A549 (cell line): ENCODE results near the gene MIPOL1. TPM values are rescaled to one million over a fixed set of nuclear protein-coding genes. Genes with fewer than 3 reads are reported as not detected.

ENCODE experiments used
- ATAC-seq, 2 experiments: fragments of 200-7000 bp in 1 of 2; fragments of >200 bp in 1 of 2; cut with Nextera tagmentation in 1 of 2; cut with Tn5 transposase in 1 of 2; 3 replicates each; pipeline versions ENCODE4 v1.8.0 to v1.9.1; 2018 to 2020; ENCODE audit warnings: mild to moderate bottlenecking in 1 of 2, moderate library complexity in 1 of 2
- CTCF ChIA-PET: fragments of 300-600 bp; sonication (Branson Sonifier 250); formaldehyde crosslinking; extraction: SDS; loops from one replicate; lab custom pipeline; 2021; ENCODE audit warnings: antibody characterized with exemption, inconsistent platforms; lab: Yijun Ruan, JAX
- POLR2A ChIA-PET: fragments of 350-600 bp; formaldehyde crosslinking; extraction: SDS; loops from one replicate; lab custom pipeline; 2021; ENCODE audit warnings: antibody characterized with exemption, inconsistent platforms; lab: Yijun Ruan, JAX
- DNase-seq, 2 experiments: peaks; one replicate each; pipeline versions ENCODE4 v3.0.0 to v3.0.0-alpha.2; 2011 to 2016; ENCODE audit warnings: low read depth in 1 of 2, low spot score in 1 of 2
- FAIRE-seq: peaks from 2 replicates; lab custom pipeline; 2011; peaks lifted over from hg19 to GRCh38; lab: Jason Lieb, UNC
- H3K27ac ChIP-seq, 2 experiments: fragments of >200 bp; sonication (Bioruptor Twin); formaldehyde crosslinking; 3 replicates each; pipeline ENCODE4 v1.5.1; 2016 to 2017
- H3K4me1 ChIP-seq: fragments of >200 bp; sonication (Bioruptor Twin); formaldehyde crosslinking; 3 replicates; pipeline ENCODE4 v1.6.1; 2016
- H3K4me2 ChIP-seq: fragments of >200 bp; sonication (Bioruptor Twin); formaldehyde crosslinking; 3 replicates; pipeline ENCODE4 v1.6.1; 2016
- H3K4me3 ChIP-seq: fragments of >200 bp; sonication (Bioruptor Twin); formaldehyde crosslinking; 3 replicates; pipeline ENCODE4 v1.5.1; 2016
- H3K9me3 ChIP-seq: fragments of >200 bp; sonication (Bioruptor Twin); formaldehyde crosslinking; 3 replicates; pipeline ENCODE4 v1.6.1; 2016
- FOSL2 ChIP-seq, 2 experiments: fragments of 450-650 bp in 1 of 2; fragments of >200 bp in 1 of 2; sonication (Bioruptor Twin) in 1 of 2; formaldehyde crosslinking; IDR thresholded peaks; 2 replicates each; pipeline versions ENCODE4 v1.5.0 to v1.6.1; 2016 to 2020; ENCODE audit warnings: mild to moderate bottlenecking in 1 of 2, moderate library complexity in 1 of 2
- GATA3 ChIP-seq: IDR thresholded peaks from 2 replicates; pipeline ENCODE4 v1.6.1; 2012; ENCODE audit warnings: borderline replicate concordance
- HDAC2 ChIP-seq: fragments of 200-600 bp; sonication (generic); IDR thresholded peaks from 2 replicates; pipeline ENCODE4 v1.6.1; 2016
- JUN ChIP-seq, 2 experiments: fragments of >200 bp; sonication (Bioruptor Twin); formaldehyde crosslinking; IDR thresholded peaks; 2 replicates in 1 of 2; 3 replicates in 1 of 2; pipeline ENCODE4 v1.6.1; 2016 to 2017
- KDM5A ChIP-seq: fragments of 200-600 bp; sonication (generic); IDR thresholded peaks from 2 replicates; pipeline ENCODE4 v1.6.1; 2016; ENCODE audit warnings: antibody characterized with exemption, mild to moderate bottlenecking
- MAX ChIP-seq: IDR thresholded peaks from 2 replicates; pipeline ENCODE4 v1.6.1; 2012
- NPAS2 ChIP-seq: fragments of 250-450 bp; sonication (Bioruptor Pico); IDR thresholded peaks from 2 replicates; pipeline ENCODE4 v1.8.0; 2022; ENCODE audit warnings: mild to moderate bottlenecking, moderate library complexity, borderline replicate concordance
- POLR2A ChIP-seq: IDR thresholded peaks from 2 replicates; pipeline ENCODE4 v1.6.1; 2012; ENCODE audit warnings: mild to moderate bottlenecking, low read length
- POLR2AphosphoS2 ChIP-seq: conservative IDR thresholded peaks from 2 replicates; pipeline ENCODE4 v1.6.1; 2012; ENCODE audit warnings: low read length, improper control_type of control experiment, inconsistent platforms
- RAD21 ChIP-seq, 2 experiments: fragments of >200 bp in 1 of 2; sonication (Bioruptor Twin) in 1 of 2; formaldehyde crosslinking in 1 of 2; IDR thresholded peaks in 1 of 2; conservative IDR thresholded peaks in 1 of 2; 2 replicates in 1 of 2; 3 replicates in 1 of 2; pipeline ENCODE4 v1.6.1; 2012 to 2018; ENCODE audit warnings: inconsistent platforms in 1 of 2
- RCOR1 ChIP-seq: fragments of 150-350 bp; IDR thresholded peaks from 2 replicates; pipeline ENCODE4 v1.6.1; 2014; ENCODE audit warnings: antibody characterized with exemption, low read length, low read depth
- RFX5 ChIP-seq: fragments of 450-650 bp; IDR thresholded peaks from 2 replicates; pipeline ENCODE4 v1.7.1; 2014; ENCODE audit warnings: antibody characterized with exemption, mild to moderate bottlenecking, moderate library complexity
- SMC3 ChIP-seq: fragments of >200 bp; sonication (Bioruptor Twin); formaldehyde crosslinking; IDR thresholded peaks from 3 replicates; pipeline ENCODE4 v1.6.1; 2018; ENCODE audit warnings: inconsistent platforms
- SREBF2 ChIP-seq: fragments of 450-650 bp; IDR thresholded peaks from 2 replicates; pipeline ENCODE4 v1.6.1; 2014; ENCODE audit warnings: mild to moderate bottlenecking, moderate library complexity
- ZC3H11A ChIP-seq: fragments of 450-650 bp; IDR thresholded peaks from 2 replicates; pipeline ENCODE4 v1.6.1; 2014; ENCODE audit warnings: antibody characterized with exemption, mild to moderate bottlenecking
- WGBS: methylation state at CpG from one replicate; pipeline ENCODE4 v1.1.6; 2017; ENCODE audit errors: missing lambda C conversion rate; 5-methylcytosine and 5-hydroxymethylcytosine counted together
- polyA plus RNA-seq, 4 experiments: library from polyadenylated mRNA; depleted of rRNA in 3 of 4; stranded (reverse); fragments of >200 nt; fragmentation: RNase III in 1 of 4; extraction: RNeasy Plus Mini Kit Qiagen cat#74134 plus additional on column Dnase treatment in 1 of 4; gene quantifications; 2 replicates in 3 of 4; 3 replicates in 1 of 4; pipeline ENCODE4 v1.2.3, GENCODE V29; 2011 to 2017
- TF ChIP-seq, protein P1 (sequence below): fragments of >200 bp; sonication (Bioruptor Twin); formaldehyde crosslinking; IDR thresholded peaks from 2 replicates; pipeline ENCODE4 v1.6.1; 2016
- TF ChIP-seq, protein P2 (sequence below): fragments of >200 bp; sonication (Bioruptor Twin); formaldehyde crosslinking; IDR thresholded peaks from 3 replicates; pipeline ENCODE4 v1.5.1; 2016

The MIPOL1 gene
- polyA plus RNA-seq, 2 of the 4 experiments (the other 2 are of a cell fraction): 5.2 to 13.4 TPM

- TF ChIP-seq POLR2AphosphoS2: no peak
- no peak for TF ChIP-seq NPAS2 (CRISPR knock-in tag)
- no peak for TF ChIP-seq HDAC2
- no peak for TF ChIP-seq ZC3H11A
- no peak for TF ChIP-seq SREBF2
- TF ChIP-seq RFX5: no peak
- TF ChIP-seq KDM5A: no peak
- TF ChIP-seq RCOR1: no peak
- no peak for TF ChIP-seq JUN (IDR thresholded peaks at IDR 0.05)
- H3K4me3 ChIP-seq: peak overlapping the region; percentile 60; the same call in 2 of the 3 replicates
- H3K27ac ChIP-seq: peak overlapping the region; percentile 84 to 89
- ATAC-seq (no peak), DNase-seq (peak in 1 of 2 experiments; percentile 52), FAIRE-seq (no peak)
- ChIA-PET CTCF (interaction anchor here (0.7 to 2.1 kb wide), 5 partner anchors 142 to 358 kb away, joined by 3 to 8 read pairs (median 3); no protein-coding TSS in a partner anchor), POLR2A (interaction anchor here (0.5 kb wide), 1 partner anchor 63 kb away, joined by 3 read pairs; no protein-coding TSS in a partner anchor)
- WGBS: 38% methylated on average over 16 of the region's 16 CpGs
- H3K9me3 ChIP-seq: no peaks in the 10 kb centered on the region
- H3K4me2 ChIP-seq: peak overlapping the region; percentile 95
- peaks cover 21% of the 10 kb centered on the region for H3K4me1 ChIP-seq
Measured at GRCh38 chr14:37588956-37589714, 391.4 kb downstream of the MIPOL1 start.

DNA sequence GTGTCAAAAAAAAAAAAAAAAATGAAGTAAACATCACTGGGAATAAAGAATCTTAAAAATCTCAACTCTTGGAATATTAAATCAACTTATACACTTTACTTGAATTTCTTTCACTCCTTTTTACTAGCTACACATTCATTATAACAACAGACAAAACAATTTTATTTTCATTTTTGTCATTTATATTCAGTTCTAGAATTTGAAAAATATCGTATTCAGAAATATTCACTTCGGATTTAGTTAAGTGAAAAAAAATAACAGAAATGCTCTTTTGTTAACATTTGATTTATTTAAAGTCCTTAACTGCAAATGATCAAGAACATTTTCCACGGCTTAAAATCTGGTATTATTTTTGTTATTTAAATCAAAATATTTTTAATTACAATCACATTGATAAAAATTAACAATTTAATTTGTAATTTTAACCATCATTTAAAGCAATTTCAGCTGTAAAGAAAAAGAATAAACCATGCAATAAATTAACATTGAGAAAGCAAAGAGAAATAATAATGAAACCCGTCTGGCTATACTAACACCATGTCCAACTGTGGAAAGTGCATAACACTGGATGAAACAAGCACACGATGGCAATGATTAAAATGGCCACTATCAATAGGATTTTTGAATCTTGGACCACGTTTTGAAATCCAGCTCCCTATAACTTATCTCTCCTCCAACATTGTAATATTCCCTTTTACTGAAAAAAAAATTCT lies 392.1 kb downstream of the MIPOL1 start:
- ChIA-PET CTCF (interaction anchor here (0.7 to 2.1 kb wide), 4 partner anchors 143 to 359 kb away, joined by 3 to 8 read pairs (median 3); no protein-coding TSS in a partner anchor), POLR2A (interaction anchor here (0.5 kb wide), 1 partner anchor 64 kb away, joined by 3 read pairs; no protein-coding TSS in a partner anchor)
- Histone ChIP-seq H3K9me3 (no peaks in the 10 kb centered on the region), H3K4me1 (peaks cover 21% of the 10 kb centered on the region), H3K4me2 (peak overlapping the region; percentile 95), H3K27ac (peak overlapping the region; percentile 29 to 84; a peak in 4 of 6 replicates), H3K4me3 (peak overlapping the region; percentile 60)
- 37% methylated on average over 6 of the region's 6 CpGs for WGBS
- FAIRE-seq (no peak), DNase-seq (no peak), ATAC-seq (no peak)
- no peak for TF ChIP-seq JUN (IDR thresholded peaks at IDR 0.05)

- Histone ChIP-seq H3K4me2 (peak overlapping the region; percentile 95), H3K9me3 (no peaks in the 10 kb centered on the region), H3K4me1 (peaks cover 21% of the 10 kb centered on the region), H3K27ac (peak overlapping the region; percentile 87 to 90; a peak in 4 of 6 replicates), H3K4me3 (peak overlapping the region; percentile 92)
- ATAC-seq (no peak), FAIRE-seq (peak; percentile 28), DNase-seq (no peak)
- WGBS: 35% methylated on average over 4 of the region's 4 CpGs
- ChIA-PET POLR2A (no interaction called here), CTCF (interaction anchor here (1.0 to 1.9 kb wide), 5 partner anchors 229 to 360 kb away, joined by 3 to 18 read pairs (median 5); no protein-coding TSS in a partner anchor)
- TF ChIP-seq GATA3: no peak
Measured at GRCh38 chr14:37590428-37591139, 392.8 kb downstream of the MIPOL1 start.

GRCh38 chr14:37591311-37591940 lies 393.7 kb downstream of the MIPOL1 start:
- 29% methylated on average over 20 of the region's 45 CpGs for WGBS
- H3K4me2 ChIP-seq: peak overlapping the region; percentile 95
- peaks cover 17% of the 10 kb centered on the region for H3K4me1 ChIP-seq
- ATAC-seq (peak; percentile 36 to 63), FAIRE-seq (no peak), DNase-seq (peak in 1 of 2 experiments; percentile 80)
- POLR2A ChIA-PET: no interaction called here
- no peaks in the 10 kb centered on the region for H3K9me3 ChIP-seq
- CTCF ChIA-PET: interaction anchor here (0.6 to 1.9 kb wide), 14 partner anchors 9 to 434 kb away, joined by 3 to 18 read pairs (median 4); no protein-coding TSS in a partner anchor
- peak overlapping the region; percentile 87 to 90 for H3K27ac ChIP-seq
- peak overlapping the region; percentile 92 for H3K4me3 ChIP-seq
- TF ChIP-seq JUN (IDR thresholded peaks at IDR 0.05): 0 out of 5 replicates have a peak, but pooled peaks of 1 of the 2 experiments have one; percentile 26
- peak; percentile 1 to 50; a peak in 3 of 5 replicates for TF ChIP-seq RAD21 (conservative IDR thresholded peaks at IDR 0.05 in 1 of 2, IDR thresholded peaks at IDR 0.05 in 1 of 2)
- TF ChIP-seq MAX: peak; percentile 12; the same call in 1 of the 2 replicates
- peak; percentile 60; the same call in 2 of the 3 replicates for TF ChIP-seq SMC3
- TF ChIP-seq RCOR1: no peak
- TF ChIP-seq, protein P1, sequence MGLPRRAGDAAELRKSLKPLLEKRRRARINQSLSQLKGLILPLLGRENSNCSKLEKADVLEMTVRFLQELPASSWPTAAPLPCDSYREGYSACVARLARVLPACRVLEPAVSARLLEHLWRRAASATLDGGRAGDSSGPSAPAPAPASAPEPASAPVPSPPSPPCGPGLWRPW: no peak
- TF ChIP-seq, protein P2, sequence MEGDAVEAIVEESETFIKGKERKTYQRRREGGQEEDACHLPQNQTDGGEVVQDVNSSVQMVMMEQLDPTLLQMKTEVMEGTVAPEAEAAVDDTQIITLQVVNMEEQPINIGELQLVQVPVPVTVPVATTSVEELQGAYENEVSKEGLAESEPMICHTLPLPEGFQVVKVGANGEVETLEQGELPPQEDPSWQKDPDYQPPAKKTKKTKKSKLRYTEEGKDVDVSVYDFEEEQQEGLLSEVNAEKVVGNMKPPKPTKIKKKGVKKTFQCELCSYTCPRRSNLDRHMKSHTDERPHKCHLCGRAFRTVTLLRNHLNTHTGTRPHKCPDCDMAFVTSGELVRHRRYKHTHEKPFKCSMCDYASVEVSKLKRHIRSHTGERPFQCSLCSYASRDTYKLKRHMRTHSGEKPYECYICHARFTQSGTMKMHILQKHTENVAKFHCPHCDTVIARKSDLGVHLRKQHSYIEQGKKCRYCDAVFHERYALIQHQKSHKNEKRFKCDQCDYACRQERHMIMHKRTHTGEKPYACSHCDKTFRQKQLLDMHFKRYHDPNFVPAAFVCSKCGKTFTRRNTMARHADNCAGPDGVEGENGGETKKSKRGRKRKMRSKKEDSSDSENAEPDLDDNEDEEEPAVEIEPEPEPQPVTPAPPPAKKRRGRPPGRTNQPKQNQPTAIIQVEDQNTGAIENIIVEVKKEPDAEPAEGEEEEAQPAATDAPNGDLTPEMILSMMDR: peak; percentile 74
- TF ChIP-seq FOSL2 (IDR thresholded peaks at IDR 0.05): no peak
- no peak for TF ChIP-seq FOSL2 (CRISPR knock-in tag; IDR thresholded peaks at IDR 0.05)
- no peak; the same call in 1 of the 2 replicates for TF ChIP-seq POLR2A
